Neural progenitor cell (in vitro differentiated cells): ENCODE data around the gene ARHGEF25. TPM values are rescaled to one million over a fixed set of nuclear protein-coding genes. Genes with fewer than 3 reads are reported as not detected.
A peak's percentile ranks its signal among the peaks of the same experiment; 100 is the strongest.
"Not testable (repeated sequence)": the region's sequence is repeated elsewhere in the genome, so short reads cannot be mapped to it uniquely, and the experiment has no call there.

Source experiments
- DNase-seq: peaks from one replicate; pipeline ENCODE4 v3.0.0-alpha.2; 2016; ENCODE audit warnings: low spot score
- H2AFZ ChIP-seq: fragments of 200-600 bp; sonication (generic); replicated peaks from 2 replicates; pipeline ENCODE4 v1.6.1; 2016; ENCODE audit warnings: antibody characterized with exemption
- H3F3A ChIP-seq: fragments of 200-600 bp; sonication (generic); 2 replicates; pipeline ENCODE4 v1.6.1; 2016; ENCODE audit warnings: antibody characterized with exemption, low read depth
- H3K27ac ChIP-seq: fragments of 200-600 bp; sonication (generic); 2 replicates; pipeline ENCODE4 v1.5.1; 2016; ENCODE audit warnings: mild to moderate bottlenecking
- H3K27me3 ChIP-seq: fragments of 200-600 bp; sonication (generic); 2 replicates; pipeline ENCODE4 v1.6.1; 2016; ENCODE audit warnings: mild to moderate bottlenecking, moderate library complexity
- H3K36me3 ChIP-seq: fragments of 200-600 bp; sonication (generic); 2 replicates; pipeline ENCODE4 v1.5.1; 2016
- H3K4me1 ChIP-seq: fragments of 200-600 bp; sonication (generic); 2 replicates; pipeline ENCODE4 v1.6.1; 2016; ENCODE audit warnings: mixed run types
- H3K4me2 ChIP-seq: fragments of 200-600 bp; sonication (generic); 2 replicates; pipeline ENCODE4 v1.6.1; 2016
- H3K4me3 ChIP-seq: fragments of 200-600 bp; sonication (generic); 2 replicates; pipeline ENCODE4 v1.5.1; 2016
- H3K79me2 ChIP-seq: fragments of 200-600 bp; sonication (generic); 2 replicates; pipeline ENCODE4 v1.6.1; 2016; ENCODE audit warnings: low read depth
- H3K9ac ChIP-seq: fragments of 200-600 bp; sonication (generic); 2 replicates; pipeline ENCODE4 v1.6.1; 2016
- H3K9me3 ChIP-seq: fragments of 200-600 bp; sonication (generic); 2 replicates; pipeline ENCODE4 v1.5.1; 2016; ENCODE audit warnings: low read depth
- H4K20me1 ChIP-seq: fragments of 200-600 bp; sonication (generic); 2 replicates; pipeline ENCODE4 v1.6.1; 2016; ENCODE audit warnings: low read depth
- H3K27ac Mint-ChIP-seq: 3 replicates; pipeline ENCODE4 v1.8.0; 2021; ENCODE audit warnings: mixed read lengths
- H3K27me3 Mint-ChIP-seq: 2 replicates; pipeline ENCODE4 v1.8.0; 2022; ENCODE audit warnings: low read depth, mild to moderate bottlenecking, inconsistent platforms, moderate library complexity, mixed read lengths; ENCODE audit not compliant: insufficient read depth
- H3K36me3 Mint-ChIP-seq: 3 replicates; pipeline ENCODE4 v1.8.0; 2021; ENCODE audit warnings: mixed read lengths
- H3K4me1 Mint-ChIP-seq: 3 replicates; pipeline ENCODE4 v1.8.0; 2021; ENCODE audit warnings: mixed read lengths
- H3K4me3 Mint-ChIP-seq: 3 replicates; pipeline ENCODE4 v1.8.0; 2021; ENCODE audit warnings: mild to moderate bottlenecking, moderate library complexity, mixed read lengths
- H3K9me3 Mint-ChIP-seq: 3 replicates; pipeline ENCODE4 v1.8.0; 2020; ENCODE audit warnings: mixed read lengths
- EZH2 ChIP-seq: fragments of 200-600 bp; sonication (generic); IDR thresholded peaks from 2 replicates; pipeline ENCODE4 v1.6.1; 2017; ENCODE audit warnings: antibody characterized with exemption, mild to moderate bottlenecking, moderate library complexity
- EZH2phosphoT487 ChIP-seq: fragments of 200-600 bp; sonication (generic); IDR thresholded peaks from 2 replicates; pipeline ENCODE4 v1.6.1; 2017; ENCODE audit warnings: antibody characterized with exemption
- total RNA-seq: library from RNA; depleted of rRNA; stranded (reverse); fragments of >200 nt; gene quantifications from 2 replicates; pipeline ENCODE4 v1.2.3, GENCODE V29; 2015; ENCODE audit warnings: low replicate concordance
- TF ChIP-seq, protein P1 (sequence below): fragments of 200-600 bp; sonication (generic); IDR thresholded peaks from 2 replicates; pipeline ENCODE4 v1.5.1; 2017; ENCODE audit warnings: antibody characterized with exemption, mild to moderate bottlenecking

ARHGEF25 gene
- total RNA-seq, 1 donor from 2014 or later = 17.3 TPM

DNA sequence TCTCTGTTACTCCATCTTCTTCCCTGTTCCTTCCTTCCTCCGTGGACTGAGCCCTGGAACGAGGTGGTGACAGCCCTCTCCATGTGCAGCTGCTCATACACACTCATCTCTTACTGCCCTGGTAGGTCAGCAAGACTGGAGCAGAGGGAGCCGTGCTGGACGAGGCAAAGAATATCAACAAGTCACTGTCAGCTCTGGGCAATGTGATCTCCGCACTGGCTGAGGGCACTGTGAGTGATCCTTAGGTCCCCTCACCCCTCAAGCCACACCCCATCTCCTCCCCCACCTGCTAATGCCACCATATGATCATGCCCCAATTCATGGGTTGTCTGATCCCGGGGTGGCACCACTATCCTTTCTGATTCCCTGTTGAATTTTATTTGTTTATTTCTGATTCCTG lies 42.4 kb upstream of the ARHGEF25 start:
- peaks cover 7% of the 10 kb centered on the region for H3K36me3 Mint-ChIP-seq
- no peaks in the 10 kb centered on the region for H3K4me1 Mint-ChIP-seq
- Histone ChIP-seq H3K79me2 (no peaks in the 10 kb centered on the region), H3F3A (no peaks in the 10 kb centered on the region), H2AFZ (no peak overlapping the region), H3K36me3 (no peaks in the 10 kb centered on the region), H3K4me1 (no peaks in the 10 kb centered on the region), H4K20me1 (no peaks in the 10 kb centered on the region), H3K27ac (no peak overlapping the region), H3K27me3 (no peaks in the 10 kb centered on the region), H3K9me3 (no peaks in the 10 kb centered on the region), H3K4me2 (no peak overlapping the region), H3K9ac (no peak overlapping the region), H3K4me3 (no peak overlapping the region)
- DNase-seq = no peak
- TF ChIP-seq EZH2phosphoT487 = no peak
- TF ChIP-seq EZH2 = no peak
- TF ChIP-seq, protein P1, sequence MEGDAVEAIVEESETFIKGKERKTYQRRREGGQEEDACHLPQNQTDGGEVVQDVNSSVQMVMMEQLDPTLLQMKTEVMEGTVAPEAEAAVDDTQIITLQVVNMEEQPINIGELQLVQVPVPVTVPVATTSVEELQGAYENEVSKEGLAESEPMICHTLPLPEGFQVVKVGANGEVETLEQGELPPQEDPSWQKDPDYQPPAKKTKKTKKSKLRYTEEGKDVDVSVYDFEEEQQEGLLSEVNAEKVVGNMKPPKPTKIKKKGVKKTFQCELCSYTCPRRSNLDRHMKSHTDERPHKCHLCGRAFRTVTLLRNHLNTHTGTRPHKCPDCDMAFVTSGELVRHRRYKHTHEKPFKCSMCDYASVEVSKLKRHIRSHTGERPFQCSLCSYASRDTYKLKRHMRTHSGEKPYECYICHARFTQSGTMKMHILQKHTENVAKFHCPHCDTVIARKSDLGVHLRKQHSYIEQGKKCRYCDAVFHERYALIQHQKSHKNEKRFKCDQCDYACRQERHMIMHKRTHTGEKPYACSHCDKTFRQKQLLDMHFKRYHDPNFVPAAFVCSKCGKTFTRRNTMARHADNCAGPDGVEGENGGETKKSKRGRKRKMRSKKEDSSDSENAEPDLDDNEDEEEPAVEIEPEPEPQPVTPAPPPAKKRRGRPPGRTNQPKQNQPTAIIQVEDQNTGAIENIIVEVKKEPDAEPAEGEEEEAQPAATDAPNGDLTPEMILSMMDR = no peak
- no peaks in the 10 kb centered on the region for H3K9me3 Mint-ChIP-seq
- H3K27me3 Mint-ChIP-seq = peaks cover 7% of the 10 kb centered on the region
- H3K4me3 Mint-ChIP-seq = no peak overlapping the region
- no peak overlapping the region for H3K27ac Mint-ChIP-seq

DNA sequence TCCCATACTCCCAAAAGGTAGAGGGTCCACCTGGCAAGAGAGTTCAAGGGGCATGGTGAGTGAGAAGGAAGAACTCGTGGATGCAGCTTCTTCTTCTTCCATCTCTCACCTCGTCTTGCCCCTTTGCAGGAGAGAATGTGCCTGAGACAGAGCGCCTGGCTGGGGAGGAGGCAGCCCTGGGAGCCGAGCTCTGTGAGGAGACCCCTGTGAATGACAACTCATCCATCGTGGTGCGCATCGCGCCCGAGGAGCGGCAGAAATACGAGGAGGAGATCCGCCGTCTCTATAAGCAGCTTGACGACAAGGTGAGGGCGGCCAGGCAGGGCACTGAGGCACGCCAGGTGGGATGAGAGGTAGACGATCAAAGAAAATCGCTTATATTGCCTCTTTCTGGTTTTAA lies 41.4 kb upstream of the ARHGEF25 start:
- Mint-ChIP-seq H3K4me1 (no peaks in the 10 kb centered on the region), H3K27ac (no peak overlapping the region), H3K9me3 (no peaks in the 10 kb centered on the region), H3K4me3 (peak overlapping the region; percentile 36), H3K36me3 (peaks cover 1% of the 10 kb centered on the region), H3K27me3 (peaks cover 2% of the 10 kb centered on the region)
- no peaks in the 10 kb centered on the region for H3K9me3 ChIP-seq
- H4K20me1 ChIP-seq = no peaks in the 10 kb centered on the region
- no peak overlapping the region for H3K27ac ChIP-seq
- DNase-seq = no peak
- H3F3A ChIP-seq = no peaks in the 10 kb centered on the region
- H3K4me1 ChIP-seq = no peaks in the 10 kb centered on the region
- no peak overlapping the region for H3K4me2 ChIP-seq
- TF ChIP-seq EZH2phosphoT487 (no peak), EZH2 (no peak)
- TF ChIP-seq, protein P1 = no peak
- H3K9ac ChIP-seq = no peak overlapping the region
- no peak overlapping the region for H3K4me3 ChIP-seq
- no peaks in the 10 kb centered on the region for H3K27me3 ChIP-seq
- H3K79me2 ChIP-seq = no peaks in the 10 kb centered on the region
- H3K36me3 ChIP-seq = no peaks in the 10 kb centered on the region
- H2AFZ ChIP-seq = no peak overlapping the region

DNA sequence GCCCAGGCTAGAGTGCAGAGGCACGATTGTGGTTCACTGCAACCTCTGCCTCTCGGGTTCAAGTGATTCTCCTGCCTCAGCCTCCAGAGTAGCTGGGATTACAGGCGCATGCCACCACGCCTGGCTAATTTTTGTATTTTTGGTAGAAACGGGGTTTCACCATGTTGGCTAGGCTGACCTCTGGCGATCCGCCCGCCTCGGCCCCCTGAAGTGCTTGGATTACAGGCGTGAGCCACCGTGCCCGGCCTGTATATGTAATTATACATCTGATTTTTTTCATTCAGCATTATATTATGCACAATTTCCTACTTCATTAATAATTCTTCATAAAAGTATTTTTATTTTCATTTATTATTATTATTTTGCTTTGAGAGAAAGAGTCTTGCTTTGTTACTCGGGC lies 40.8 kb upstream of the ARHGEF25 start:
- not testable (repeated sequence) for H3K4me1 Mint-ChIP-seq, H3K27ac ChIP-seq, H3K27me3 ChIP-seq, H3K4me3 ChIP-seq, H3K27ac Mint-ChIP-seq, H3K4me3 Mint-ChIP-seq, H3K79me2 ChIP-seq, H4K20me1 ChIP-seq, H3K9ac ChIP-seq, H3K9me3 ChIP-seq, H3K9me3 Mint-ChIP-seq, H3K4me1 ChIP-seq, H3F3A ChIP-seq, H3K4me2 ChIP-seq, DNase-seq, H2AFZ ChIP-seq, H3K36me3 ChIP-seq, H3K27me3 Mint-ChIP-seq, H3K36me3 Mint-ChIP-seq

DNA sequence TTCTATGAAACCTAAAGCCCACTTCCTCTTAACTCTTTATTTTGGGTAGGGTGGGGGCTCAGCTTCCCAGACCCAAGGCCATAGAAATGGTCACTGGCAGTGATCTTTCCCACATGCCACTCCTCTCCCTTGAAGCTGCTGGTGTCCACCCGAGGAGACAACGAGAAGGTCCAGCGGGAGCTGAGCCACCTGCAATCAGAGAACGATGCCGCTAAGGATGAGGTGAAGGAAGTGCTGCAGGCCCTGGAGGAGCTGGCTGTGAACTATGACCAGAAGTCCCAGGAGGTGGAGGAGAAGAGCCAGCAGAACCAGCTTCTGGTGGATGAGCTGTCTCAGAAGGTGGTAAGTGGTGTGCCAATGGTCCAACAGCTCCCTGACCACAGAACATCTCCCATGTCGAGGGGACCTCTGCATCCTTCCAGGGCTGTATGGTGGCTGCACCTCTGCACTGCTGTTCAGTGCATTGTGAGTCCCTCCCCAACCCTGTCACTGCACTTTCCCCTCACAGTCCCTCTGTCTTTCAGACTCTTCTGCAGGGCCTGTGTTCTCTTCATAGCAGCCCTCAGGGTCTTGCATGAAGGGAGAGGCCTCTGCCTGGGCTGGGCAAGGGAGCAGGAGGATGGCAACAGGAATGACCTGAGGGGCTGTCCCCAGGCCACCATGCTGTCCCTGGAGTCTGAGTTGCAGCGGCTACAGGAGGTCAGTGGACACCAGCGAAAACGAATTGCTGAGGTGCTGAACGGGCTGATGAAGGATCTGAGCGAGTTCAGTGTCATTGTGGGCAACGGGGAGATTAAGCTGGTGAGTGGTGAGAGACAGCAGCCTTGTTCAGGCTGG lies 39.1 kb upstream of the ARHGEF25 start:
- no peaks in the 10 kb centered on the region for H4K20me1 ChIP-seq
- no peaks in the 10 kb centered on the region for H3K27me3 ChIP-seq
- no peak for DNase-seq
- H3K4me3 Mint-ChIP-seq = no peak overlapping the region
- no peaks in the 10 kb centered on the region for H3K79me2 ChIP-seq
- H3K9ac ChIP-seq = no peak overlapping the region
- H2AFZ ChIP-seq = no peak overlapping the region
- no peaks in the 10 kb centered on the region for H3K9me3 Mint-ChIP-seq
- TF ChIP-seq, protein P1 = no peak
- no peak for TF ChIP-seq EZH2
- no peak for TF ChIP-seq EZH2phosphoT487
- no peak overlapping the region for H3K27ac Mint-ChIP-seq
- H3K36me3 ChIP-seq = no peaks in the 10 kb centered on the region
- no peaks in the 10 kb centered on the region for H3K4me1 ChIP-seq
- H3K4me2 ChIP-seq = no peak overlapping the region
- H3K4me3 ChIP-seq = no peak overlapping the region
- H3K4me1 Mint-ChIP-seq = no peaks in the 10 kb centered on the region
- H3K9me3 ChIP-seq = no peaks in the 10 kb centered on the region
- no peak overlapping the region for H3K27ac ChIP-seq
- H3K36me3 Mint-ChIP-seq = peaks cover 8% of the 10 kb centered on the region
- peaks cover 5% of the 10 kb centered on the region for H3K27me3 Mint-ChIP-seq
- no peaks in the 10 kb centered on the region for H3F3A ChIP-seq
